Activated CD4-positive, CD25-positive, alpha-beta regulatory T cell treated with anti-CD3 and anti-CD28 coated beads, Interleukin-2, amount 50 U/mL, for 16 hours (primary cell): ENCODE data around the gene PTMA.
"Not testable (repeated sequence)": the region's sequence is repeated elsewhere in the genome, so short reads cannot be mapped to it uniquely, and the experiment has no call there.

Experiments
- DNase-seq: peaks from one replicate; pipeline ENCODE4 v3.0.0-alpha.2; 2020; ENCODE audit warnings: low read depth, low spot score

The PTMA gene

GRCh38 chr2:231696004-231696367 lies 12.3 kb upstream of the PTMA start:
- no peak for DNase-seq

GRCh38 chr2:231699006-231699405 lies 9.3 kb upstream of the PTMA start:
- no peak for DNase-seq

- DNase-seq, result no peak
Measured at GRCh38 chr2:231701456-231702373, 6.6 kb upstream of the PTMA start.

GRCh38 chr2:231704017-231704416 lies 4.3 kb upstream of the PTMA start:
- DNase-seq, result no peak

GRCh38 chr2:231706731-231707624 lies 1.3 kb upstream of the PTMA start:
- peak; percentile 97 for DNase-seq

- DNase-seq, result peak; percentile 30
Measured at GRCh38 chr2:231707625-231707926, 749 bp upstream of the PTMA start.

- no peak for DNase-seq
Measured at GRCh38 chr2:231708773-231709635, 679 bp downstream of the PTMA start.

GRCh38 chr2:231709636-231709980 lies 1.3 kb downstream of the PTMA start:
- no peak for DNase-seq

GRCh38 chr2:231709981-231710798 lies 1.9 kb downstream of the PTMA start:
- DNase-seq, result peak; percentile 76

GRCh38 chr2:231710799-231711676 lies 2.7 kb downstream of the PTMA start:
- DNase-seq, result no peak

GRCh38 chr2:231711677-231712450 lies 3.5 kb downstream of the PTMA start:
- no peak for DNase-seq

- not testable (repeated sequence) for DNase-seq
Measured at GRCh38 chr2:231712451-231713021, 4.2 kb downstream of the PTMA start.

- not testable (repeated sequence) for DNase-seq
Measured at GRCh38 chr2:231713406-231713729, 5.0 kb downstream of the PTMA start.

GRCh38 chr2:231713730-231714638 lies 5.7 kb downstream of the PTMA start:
- DNase-seq, result peak; percentile 84

- DNase-seq, result peak; percentile 72
Measured at GRCh38 chr2:231714639-231715498, 6.5 kb downstream of the PTMA start.

- no peak for DNase-seq
Measured at GRCh38 chr2:231715499-231715837, 7.1 kb downstream of the PTMA start.

- DNase-seq, result no peak
Measured at GRCh38 chr2:231715988-231716616, 7.8 kb downstream of the PTMA start.
